ENCODE results near the gene ZC3H7A.

ZC3H7A gene

DNA sequence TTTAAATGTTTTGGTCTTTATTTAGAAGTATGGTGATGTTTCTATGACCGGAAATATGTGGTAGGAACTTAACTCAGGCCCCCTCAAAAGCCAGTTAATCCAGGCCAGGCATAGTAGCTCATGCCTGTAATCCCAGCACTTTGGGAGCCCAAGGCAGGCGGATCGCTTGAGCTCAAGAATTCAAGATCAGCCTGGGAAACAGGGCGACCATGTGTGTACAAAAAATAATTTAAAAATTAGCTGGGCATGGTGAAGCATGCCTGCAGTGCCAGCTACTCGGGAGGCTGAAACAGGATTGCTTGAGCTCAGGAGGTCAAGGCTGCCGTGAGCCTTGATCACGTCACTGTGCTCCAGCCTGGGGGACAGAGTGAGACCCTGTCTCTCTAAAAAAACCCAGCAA lies 44.0 kb upstream of the ZC3H7A start:
- no peak for TF ChIP-seq CEBPB (IDR thresholded peaks at IDR 0.05)
- no peak for TF ChIP-seq NFIC (IDR thresholded peaks at IDR 0.05)
- TF ChIP-seq USF1 (IDR thresholded peaks at IDR 0.05): no peak
- no peak for TF ChIP-seq FOXM1 (IDR thresholded peaks at IDR 0.05; ENCODE audit: borderline replicate concordance, low read depth)
- TF ChIP-seq YY1 (IDR thresholded peaks at IDR 0.05; ENCODE audit: low read depth): no peak
- TF ChIP-seq CREB1 (IDR thresholded peaks at IDR 0.05; ENCODE audit: low read depth): no peak
- TF ChIP-seq EP300 (IDR thresholded peaks at IDR 0.05; ENCODE audit: borderline replicate concordance): no peak
- TF ChIP-seq TAF1 (IDR thresholded peaks at IDR 0.05; ENCODE audit: low read depth): no peak
- no peak for TF ChIP-seq ZBTB7A (IDR thresholded peaks at IDR 0.05; ENCODE audit: low read depth)
- TF ChIP-seq TCF12 (IDR thresholded peaks at IDR 0.05; ENCODE audit: low read depth): no peak

- TF ChIP-seq EGR1 (IDR thresholded peaks at IDR 0.05): no peak
- TF ChIP-seq NFIC (IDR thresholded peaks at IDR 0.05): no peak
- no peak for TF ChIP-seq USF1 (IDR thresholded peaks at IDR 0.05)
- no peak for TF ChIP-seq YY1 (IDR thresholded peaks at IDR 0.05; ENCODE audit: low read depth)
- TF ChIP-seq CREB1 (IDR thresholded peaks at IDR 0.05; ENCODE audit: low read depth): no peak
- TF ChIP-seq ZBTB7A (IDR thresholded peaks at IDR 0.05; ENCODE audit: low read depth): no peak
- TF ChIP-seq TEAD4 (IDR thresholded peaks at IDR 0.05): no peak
- TF ChIP-seq, protein P1, sequence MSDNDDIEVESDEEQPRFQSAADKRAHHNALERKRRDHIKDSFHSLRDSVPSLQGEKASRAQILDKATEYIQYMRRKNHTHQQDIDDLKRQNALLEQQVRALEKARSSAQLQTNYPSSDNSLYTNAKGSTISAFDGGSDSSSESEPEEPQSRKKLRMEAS (IDR thresholded peaks at IDR 0.05): no peak
- no peak for TF ChIP-seq TCF12 (IDR thresholded peaks at IDR 0.05; ENCODE audit: low read depth)
- TF ChIP-seq TAF1 (IDR thresholded peaks at IDR 0.05; ENCODE audit: low read depth): no peak
- no peak for TF ChIP-seq REST (IDR thresholded peaks at IDR 0.05; ENCODE audit: low read depth)
- TF ChIP-seq EP300 (IDR thresholded peaks at IDR 0.05; ENCODE audit: borderline replicate concordance): no peak
- no peak for TF ChIP-seq CEBPB (IDR thresholded peaks at IDR 0.05)
- no peak for TF ChIP-seq RAD21 (IDR thresholded peaks at IDR 0.05; ENCODE audit: low read depth)
Observed at GRCh38 chr16:11836650-11837244, 39.7 kb upstream of the ZC3H7A start.

- no peak for TF ChIP-seq RAD21 (IDR thresholded peaks at IDR 0.05; ENCODE audit: low read depth)
- TF ChIP-seq, protein P1 (IDR thresholded peaks at IDR 0.05): no peak
- no peak for TF ChIP-seq USF1 (IDR thresholded peaks at IDR 0.05)
- TF ChIP-seq NFIC (IDR thresholded peaks at IDR 0.05): no peak
- TF ChIP-seq ZBTB7A (IDR thresholded peaks at IDR 0.05; ENCODE audit: low read depth): no peak
- TF ChIP-seq EP300 (IDR thresholded peaks at IDR 0.05; ENCODE audit: borderline replicate concordance): no peak
- TF ChIP-seq FOXM1 (IDR thresholded peaks at IDR 0.05; ENCODE audit: borderline replicate concordance, low read depth): no peak
- TF ChIP-seq EGR1 (IDR thresholded peaks at IDR 0.05): no peak
- no peak for TF ChIP-seq YY1 (IDR thresholded peaks at IDR 0.05; ENCODE audit: low read depth)
- TF ChIP-seq CEBPB (IDR thresholded peaks at IDR 0.05): no peak
Observed at GRCh38 chr16:11835891-11836649, 39.0 kb upstream of the ZC3H7A start.

- TF ChIP-seq CREB1 (IDR thresholded peaks at IDR 0.05; ENCODE audit: low read depth) (no peak), TCF12 (IDR thresholded peaks at IDR 0.05; ENCODE audit: low read depth) (no peak), EGR1 (IDR thresholded peaks at IDR 0.05) (no peak), NFIC (IDR thresholded peaks at IDR 0.05) (no peak), REST (IDR thresholded peaks at IDR 0.05; ENCODE audit: low read depth) (no peak), ZBTB7A (IDR thresholded peaks at IDR 0.05; ENCODE audit: low read depth) (no peak), TEAD4 (IDR thresholded peaks at IDR 0.05) (no peak), EP300 (IDR thresholded peaks at IDR 0.05; ENCODE audit: borderline replicate concordance) (no peak), RAD21 (IDR thresholded peaks at IDR 0.05; ENCODE audit: low read depth) (no peak)
Observed at GRCh38 chr16:11835309-11835708, 38.3 kb upstream of the ZC3H7A start.

Data from Ishikawa (cell line).